ENCODE measurements around the gene GABRR3. TPM values are rescaled to one million over a fixed set of nuclear protein-coding genes. Genes with fewer than 3 reads are reported as not detected.

Gene GABRR3
- total RNA-seq, 1 experiment from 2014 or later: not detected

- CTCF ChIA-PET: no interaction called here
- Histone ChIP-seq H3K4me1 (ENCODE audit: insufficient read depth, low read length) (0 out of 2 replicates have a peak, but pooled peaks cover 3% of the 10 kb centered on the region), H3K9me2 (replicated peaks; ENCODE audit: low read length) (no peaks in the 10 kb centered on the region), H3K4me3 (ENCODE audit: low read length) (no peak overlapping the region), H2AFZ (ENCODE audit: low read length) (no peak overlapping the region), H3K9me3 (ENCODE audit: low read length) (no peaks in the 10 kb centered on the region), H3K4me2 (ENCODE audit: low read length) (no peak overlapping the region), H4K20me1 (ENCODE audit: low read length) (no peaks in the 10 kb centered on the region), H3K27me3 (ENCODE audit: low read length) (no peaks in the 10 kb centered on the region), H3K79me2 (ENCODE audit: low read length) (peaks cover 34% of the 10 kb centered on the region), H3K27ac (ENCODE audit: low read length) (no peak overlapping the region), H3K9ac (ENCODE audit: low read length) (no peak overlapping the region), H3K36me3 (ENCODE audit: low read depth, low read length) (peaks cover 43% of the 10 kb centered on the region), H3F3A (ENCODE audit: low read length, unreplicated experiment) (no peaks in the 10 kb centered on the region)
- DNase-seq (no peak), ATAC-seq (no peak)
- intact Hi-C loops (cut with micrococcal nuclease): no loop called here
- TF ChIP-seq EZH2phosphoT487 (IDR thresholded peaks at IDR 0.05; ENCODE audit: borderline replicate concordance, low read length) (no peak), EZH2 (IDR thresholded peaks at IDR 0.05; ENCODE audit: low read length, unreplicated experiment) (no peak)
- TF ChIP-seq, protein P1, sequence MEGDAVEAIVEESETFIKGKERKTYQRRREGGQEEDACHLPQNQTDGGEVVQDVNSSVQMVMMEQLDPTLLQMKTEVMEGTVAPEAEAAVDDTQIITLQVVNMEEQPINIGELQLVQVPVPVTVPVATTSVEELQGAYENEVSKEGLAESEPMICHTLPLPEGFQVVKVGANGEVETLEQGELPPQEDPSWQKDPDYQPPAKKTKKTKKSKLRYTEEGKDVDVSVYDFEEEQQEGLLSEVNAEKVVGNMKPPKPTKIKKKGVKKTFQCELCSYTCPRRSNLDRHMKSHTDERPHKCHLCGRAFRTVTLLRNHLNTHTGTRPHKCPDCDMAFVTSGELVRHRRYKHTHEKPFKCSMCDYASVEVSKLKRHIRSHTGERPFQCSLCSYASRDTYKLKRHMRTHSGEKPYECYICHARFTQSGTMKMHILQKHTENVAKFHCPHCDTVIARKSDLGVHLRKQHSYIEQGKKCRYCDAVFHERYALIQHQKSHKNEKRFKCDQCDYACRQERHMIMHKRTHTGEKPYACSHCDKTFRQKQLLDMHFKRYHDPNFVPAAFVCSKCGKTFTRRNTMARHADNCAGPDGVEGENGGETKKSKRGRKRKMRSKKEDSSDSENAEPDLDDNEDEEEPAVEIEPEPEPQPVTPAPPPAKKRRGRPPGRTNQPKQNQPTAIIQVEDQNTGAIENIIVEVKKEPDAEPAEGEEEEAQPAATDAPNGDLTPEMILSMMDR (conservative IDR thresholded peaks at IDR 0.05; ENCODE audit: low read depth, low read length): no peak
- POLR2A ChIA-PET (ENCODE audit: unreplicated experiment): no interaction called here
- BruUV-seq (replicated peaks): no TSS peak
These were observed 74.6 kb downstream of the GABRR3 start for GRCh38 chr3:97960551-97960950.

DNA sequence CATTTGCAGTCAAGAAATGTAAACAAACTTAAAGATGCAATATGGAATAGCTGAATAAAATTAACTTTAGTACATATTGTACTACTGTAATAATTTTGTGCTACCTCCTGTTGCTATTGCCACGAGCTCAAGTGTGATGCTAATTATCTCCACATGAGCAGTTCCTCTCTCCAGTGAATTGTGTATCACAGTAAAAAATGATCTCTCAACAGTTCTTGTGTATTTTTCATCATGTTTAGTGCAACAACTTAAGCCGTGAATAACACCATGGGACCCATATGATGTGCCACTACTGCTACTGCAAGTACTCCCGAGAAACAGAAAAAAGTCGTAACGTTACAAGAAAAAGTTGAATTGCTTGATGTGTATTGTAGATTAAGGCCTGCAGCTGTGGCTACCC lies 75.2 kb downstream of the GABRR3 start:
- no peak overlapping the region for H3K27ac ChIP-seq (ENCODE audit: low read length)
- intact Hi-C loops (cut with micrococcal nuclease): no loop called here
- no peak overlapping the region for H2AFZ ChIP-seq (ENCODE audit: low read length)
- ChIA-PET CTCF (no interaction called here), POLR2A (ENCODE audit: unreplicated experiment) (no interaction called here)
- no peak for ATAC-seq
- H3K36me3 ChIP-seq (ENCODE audit: low read depth, low read length): peaks cover 41% of the 10 kb centered on the region
- TF ChIP-seq, protein P1 (conservative IDR thresholded peaks at IDR 0.05; ENCODE audit: low read depth, low read length): no peak
- TF ChIP-seq EZH2phosphoT487 (IDR thresholded peaks at IDR 0.05; ENCODE audit: borderline replicate concordance, low read length) (no peak), EZH2 (IDR thresholded peaks at IDR 0.05; ENCODE audit: low read length, unreplicated experiment) (no peak)
- BruUV-seq (replicated peaks): no TSS peak
- H3K9me3 ChIP-seq (ENCODE audit: low read length): no peaks in the 10 kb centered on the region
- peaks cover 29% of the 10 kb centered on the region for H3K79me2 ChIP-seq (ENCODE audit: low read length)
- H4K20me1 ChIP-seq (ENCODE audit: low read length): no peaks in the 10 kb centered on the region
- no peak for DNase-seq
- 0 out of 2 replicates have a peak, but pooled peaks cover 3% of the 10 kb centered on the region for H3K4me1 ChIP-seq (ENCODE audit: insufficient read depth, low read length)
- no peak overlapping the region for H3K4me3 ChIP-seq (ENCODE audit: low read length)
- H3K9me2 ChIP-seq (replicated peaks; ENCODE audit: low read length): no peaks in the 10 kb centered on the region
- no peak overlapping the region for H3K9ac ChIP-seq (ENCODE audit: low read length)
- no peak overlapping the region for H3K4me2 ChIP-seq (ENCODE audit: low read length)
- no peaks in the 10 kb centered on the region for H3F3A ChIP-seq (ENCODE audit: low read length, unreplicated experiment)
- H3K27me3 ChIP-seq (ENCODE audit: low read length): no peaks in the 10 kb centered on the region

GRCh38 chr3:97958796-97959195 lies 76.3 kb downstream of the GABRR3 start:
- no peaks in the 10 kb centered on the region for H3K9me2 ChIP-seq (replicated peaks; ENCODE audit: low read length)
- no peaks in the 10 kb centered on the region for H3F3A ChIP-seq (ENCODE audit: low read length, unreplicated experiment)
- H3K36me3 ChIP-seq (ENCODE audit: low read depth, low read length): peaks cover 48% of the 10 kb centered on the region
- no peak overlapping the region for H2AFZ ChIP-seq (ENCODE audit: low read length)
- H3K4me3 ChIP-seq (ENCODE audit: low read length): no peak overlapping the region
- peaks cover 22% of the 10 kb centered on the region for H3K79me2 ChIP-seq (ENCODE audit: low read length)
- TF ChIP-seq EZH2 (IDR thresholded peaks at IDR 0.05; ENCODE audit: low read length, unreplicated experiment) (no peak), EZH2phosphoT487 (IDR thresholded peaks at IDR 0.05; ENCODE audit: borderline replicate concordance, low read length) (no peak)
- TF ChIP-seq, protein P1 (conservative IDR thresholded peaks at IDR 0.05; ENCODE audit: low read depth, low read length): no peak
- H4K20me1 ChIP-seq (ENCODE audit: low read length): no peaks in the 10 kb centered on the region
- H3K4me1 ChIP-seq (ENCODE audit: insufficient read depth, low read length): 0 out of 2 replicates have a peak, but pooled peaks cover 3% of the 10 kb centered on the region
- BruUV-seq (replicated peaks): no TSS peak
- no peak for DNase-seq
- H3K4me2 ChIP-seq (ENCODE audit: low read length): no peak overlapping the region
- no peak for ATAC-seq
- intact Hi-C loops (cut with micrococcal nuclease): no loop called here
- ChIA-PET POLR2A (ENCODE audit: unreplicated experiment) (no interaction called here), CTCF (no interaction called here)
- H3K27ac ChIP-seq (ENCODE audit: low read length): no peak overlapping the region
- H3K27me3 ChIP-seq (ENCODE audit: low read length): no peaks in the 10 kb centered on the region
- H3K9ac ChIP-seq (ENCODE audit: low read length): no peak overlapping the region
- no peaks in the 10 kb centered on the region for H3K9me3 ChIP-seq (ENCODE audit: low read length)

Measured in PC-3 (cell line).